ENCODE measurements around the gene WWTR1.

The WWTR1 gene

GRCh38 chr3:149621218-149622005 is 36.4 kb downstream of the WWTR1 start:
- no peak for DNase-seq (ENCODE audit: low spot score)

- no peak for DNase-seq (ENCODE audit: low spot score)
Measured at GRCh38 chr3:149620291-149621020, 37.4 kb downstream of the WWTR1 start.

GRCh38 chr3:149619136-149619535 is 38.7 kb downstream of the WWTR1 start:
- no peak for DNase-seq (ENCODE audit: low spot score)

DNA sequence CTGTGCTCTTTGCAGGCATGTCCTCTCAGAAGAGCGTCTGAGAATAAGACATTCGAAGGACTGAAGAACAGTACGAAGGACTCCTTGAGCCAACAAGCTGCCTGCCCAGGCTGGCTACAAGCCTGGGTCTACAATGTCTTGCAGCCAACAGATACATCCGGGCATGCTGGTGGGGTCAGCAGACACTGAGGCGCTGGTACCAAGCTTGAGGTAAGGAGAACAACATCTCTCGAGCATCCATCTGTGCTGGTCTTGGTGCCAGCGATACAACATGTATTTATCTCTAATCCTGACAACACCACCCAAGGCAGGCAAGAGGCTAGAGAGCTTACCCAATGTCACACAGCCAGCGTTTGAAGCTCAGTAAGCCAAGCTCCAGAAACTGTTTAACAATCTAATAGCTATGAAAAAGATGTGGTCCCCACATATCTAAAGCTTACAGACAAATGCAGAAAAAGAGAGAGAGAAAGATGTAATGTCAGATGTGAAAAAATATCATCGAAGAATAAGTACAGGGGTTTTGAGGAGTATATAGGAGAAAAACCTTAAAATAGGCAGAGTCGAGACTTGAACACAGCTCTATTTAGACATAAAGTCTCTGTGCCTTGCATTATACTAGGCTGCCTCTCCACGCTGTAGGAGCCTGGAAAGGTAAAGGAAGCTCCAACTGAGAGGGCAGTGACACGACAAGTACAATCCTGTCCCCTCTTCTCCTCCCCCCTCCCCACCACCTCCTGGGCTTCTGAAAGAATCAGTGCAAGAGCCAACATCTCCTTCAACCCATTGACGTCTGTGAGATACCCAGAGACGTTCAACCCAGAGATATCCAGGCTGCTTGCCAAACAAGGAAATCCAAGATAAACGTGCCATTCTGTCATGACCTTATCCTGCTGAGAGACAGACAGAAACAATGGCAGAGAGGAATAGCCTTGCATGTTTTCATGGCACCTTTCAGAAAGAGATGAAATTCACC is 39.4 kb downstream of the WWTR1 start:
- no peak for DNase-seq (ENCODE audit: low spot score)

DNA sequence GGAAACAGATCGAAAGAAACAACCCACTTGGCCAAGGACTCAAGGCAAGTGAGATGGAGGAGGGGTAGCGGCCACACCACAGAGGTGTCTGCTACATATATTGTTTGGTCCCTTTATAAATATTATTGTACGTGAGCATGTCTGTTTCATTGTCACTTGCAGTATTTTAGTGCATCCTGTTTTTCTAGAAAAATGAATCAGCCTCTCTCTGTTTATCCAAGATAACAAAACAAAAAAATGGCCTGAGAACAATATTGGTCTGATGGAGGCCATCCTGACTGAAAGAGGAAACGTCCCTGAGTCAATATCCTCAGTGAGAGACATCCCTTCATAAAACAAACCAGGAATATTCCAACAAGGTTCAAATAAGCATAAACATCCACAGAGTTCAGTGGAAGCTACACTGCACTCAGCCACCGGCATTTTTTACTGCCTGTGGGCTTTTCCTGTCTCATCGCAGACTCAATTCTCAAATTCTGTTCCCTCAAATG is 42.0 kb downstream of the WWTR1 start:
- no peak for DNase-seq (ENCODE audit: low spot score)

- no peak for DNase-seq (ENCODE audit: low spot score)
Measured at GRCh38 chr3:149613988-149614387, 43.8 kb downstream of the WWTR1 start.

GRCh38 chr3:149612456-149612855 is 45.4 kb downstream of the WWTR1 start:
- DNase-seq (ENCODE audit: low spot score) = no peak

DNA sequence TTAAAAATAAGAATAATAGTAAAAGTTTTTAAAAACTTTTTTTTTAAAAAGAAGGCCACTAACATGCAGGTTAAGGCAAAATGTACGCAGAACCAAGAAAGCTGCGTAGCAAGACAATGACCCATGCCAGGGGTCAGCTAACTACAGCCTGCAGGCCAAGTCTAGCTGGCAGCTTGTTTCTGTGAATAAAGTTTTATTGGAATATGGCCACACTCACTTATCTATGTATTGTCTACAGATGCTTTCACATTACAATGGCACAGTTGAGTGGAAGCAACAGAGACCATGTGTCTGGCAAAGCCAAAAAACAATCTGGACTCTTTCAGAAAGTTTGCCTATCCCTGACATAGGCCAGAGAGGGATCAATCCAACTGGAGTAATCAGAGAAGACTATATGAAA is 46.7 kb downstream of the WWTR1 start:
- no peak for DNase-seq (ENCODE audit: low spot score)

DNA sequence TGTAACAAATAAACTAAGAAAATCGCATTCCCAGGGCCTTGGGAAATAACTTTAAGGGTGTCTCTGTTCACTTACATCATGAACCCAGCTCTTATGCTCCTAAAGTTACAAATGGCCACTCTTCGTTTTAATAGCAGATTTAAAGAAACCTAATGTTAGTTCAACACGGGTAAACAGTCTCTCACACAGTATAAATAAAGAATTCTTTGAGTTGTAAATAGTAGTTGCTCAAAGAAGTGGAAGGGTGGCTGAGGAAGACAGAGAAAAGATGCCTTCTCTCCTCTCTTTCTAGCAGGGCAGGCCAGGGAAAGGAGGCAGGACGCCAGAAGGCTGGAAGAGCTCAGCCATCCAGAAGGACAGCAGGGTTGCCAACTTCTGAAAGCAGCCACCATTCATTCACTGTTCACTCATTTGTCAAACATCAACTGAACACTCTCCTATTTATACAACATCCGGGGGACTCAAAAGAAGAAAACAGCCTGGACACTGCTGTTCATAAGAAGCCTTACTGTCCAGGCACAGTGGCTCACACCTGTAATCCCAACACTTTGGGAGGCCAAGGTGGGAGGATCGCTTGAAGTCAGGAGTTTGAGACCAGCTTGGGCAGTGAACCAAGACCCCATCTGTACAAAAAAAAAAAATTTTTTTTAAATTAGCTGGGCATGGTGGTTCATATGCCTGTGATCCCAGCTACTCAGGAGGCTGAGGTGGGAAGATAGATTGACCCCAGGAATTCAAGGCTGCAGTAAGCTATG is 47.3 kb downstream of the WWTR1 start:
- no peak for DNase-seq (ENCODE audit: low spot score)

DNA sequence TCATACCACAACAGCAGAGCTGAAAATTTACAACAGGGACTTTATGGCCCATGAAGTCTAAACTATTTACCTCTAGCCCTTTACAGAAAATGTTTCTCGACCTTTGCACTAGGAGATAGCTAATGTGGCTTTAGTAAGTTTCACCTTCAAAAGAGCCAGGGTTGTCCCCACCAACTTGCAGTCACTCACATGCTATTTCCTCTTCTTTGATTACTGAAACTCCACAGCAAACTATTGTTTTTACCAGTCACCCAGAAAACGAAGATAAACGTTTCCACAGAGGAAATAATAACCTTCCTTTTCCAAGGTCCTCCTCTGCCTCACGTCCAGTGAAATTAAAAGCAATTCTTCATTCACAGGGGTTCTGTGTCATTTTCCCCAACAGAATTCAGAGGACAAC is 48.2 kb downstream of the WWTR1 start:
- DNase-seq (ENCODE audit: low spot score) = no peak

- no peak for DNase-seq (ENCODE audit: low spot score)
Measured at GRCh38 chr3:149608987-149609386, 48.8 kb downstream of the WWTR1 start.

DNA sequence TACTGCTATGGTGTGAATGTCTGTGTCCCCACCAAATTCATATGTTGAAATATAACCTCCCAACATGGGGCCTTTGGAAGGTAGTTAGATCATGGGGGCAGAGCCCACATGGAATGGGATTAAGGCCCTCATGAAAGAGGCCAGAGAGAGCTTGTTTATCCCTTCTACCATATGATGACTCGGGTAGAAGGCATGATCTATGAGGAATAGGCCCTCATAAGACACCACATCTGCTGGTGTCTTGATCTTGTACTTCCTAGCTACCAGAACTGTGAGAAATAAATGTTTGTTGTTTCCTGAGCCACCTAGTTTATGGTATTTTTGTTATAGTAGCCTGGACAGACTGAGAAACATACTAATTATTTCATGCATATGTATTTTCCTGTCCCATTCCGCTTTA is 51.9 kb downstream of the WWTR1 start:
- DNase-seq (ENCODE audit: low spot score) = no peak

DNA sequence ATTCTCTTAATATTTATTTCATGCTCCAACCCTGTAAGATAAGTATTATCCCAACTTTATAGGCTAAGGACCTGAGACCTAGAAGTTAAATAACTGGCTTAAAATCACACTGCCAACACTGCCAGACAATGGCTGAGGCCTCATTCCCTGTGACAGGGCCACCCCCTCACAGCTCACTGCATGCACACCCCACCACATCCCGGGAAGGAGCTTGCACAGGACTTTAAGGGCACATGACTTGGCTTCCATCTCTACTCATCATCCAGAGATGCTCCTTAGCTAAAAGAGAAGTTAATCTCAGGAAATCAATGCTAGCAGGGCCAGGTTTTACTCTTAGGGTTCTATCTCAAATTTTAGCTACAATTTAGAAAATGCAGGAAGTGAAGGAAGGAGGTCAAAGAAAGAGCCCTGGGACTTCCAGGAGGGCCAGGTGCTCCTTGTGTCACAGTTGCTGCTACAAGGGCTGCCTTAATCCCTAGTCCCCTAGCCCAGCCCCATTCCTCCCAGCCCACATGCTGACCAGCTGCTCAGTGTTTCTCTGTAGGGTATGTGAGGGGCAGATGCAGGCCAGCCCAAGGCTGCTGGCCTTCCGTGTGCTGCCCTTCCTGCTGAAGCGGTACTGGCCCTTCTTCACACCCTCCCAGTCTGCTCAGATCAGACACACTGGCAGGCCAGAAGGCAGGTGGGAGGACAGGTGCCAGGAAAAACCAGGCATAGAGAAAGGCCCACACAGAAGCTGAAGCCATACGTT is 53.5 kb downstream of the WWTR1 start:
- DNase-seq (ENCODE audit: low spot score) = no peak

DNA sequence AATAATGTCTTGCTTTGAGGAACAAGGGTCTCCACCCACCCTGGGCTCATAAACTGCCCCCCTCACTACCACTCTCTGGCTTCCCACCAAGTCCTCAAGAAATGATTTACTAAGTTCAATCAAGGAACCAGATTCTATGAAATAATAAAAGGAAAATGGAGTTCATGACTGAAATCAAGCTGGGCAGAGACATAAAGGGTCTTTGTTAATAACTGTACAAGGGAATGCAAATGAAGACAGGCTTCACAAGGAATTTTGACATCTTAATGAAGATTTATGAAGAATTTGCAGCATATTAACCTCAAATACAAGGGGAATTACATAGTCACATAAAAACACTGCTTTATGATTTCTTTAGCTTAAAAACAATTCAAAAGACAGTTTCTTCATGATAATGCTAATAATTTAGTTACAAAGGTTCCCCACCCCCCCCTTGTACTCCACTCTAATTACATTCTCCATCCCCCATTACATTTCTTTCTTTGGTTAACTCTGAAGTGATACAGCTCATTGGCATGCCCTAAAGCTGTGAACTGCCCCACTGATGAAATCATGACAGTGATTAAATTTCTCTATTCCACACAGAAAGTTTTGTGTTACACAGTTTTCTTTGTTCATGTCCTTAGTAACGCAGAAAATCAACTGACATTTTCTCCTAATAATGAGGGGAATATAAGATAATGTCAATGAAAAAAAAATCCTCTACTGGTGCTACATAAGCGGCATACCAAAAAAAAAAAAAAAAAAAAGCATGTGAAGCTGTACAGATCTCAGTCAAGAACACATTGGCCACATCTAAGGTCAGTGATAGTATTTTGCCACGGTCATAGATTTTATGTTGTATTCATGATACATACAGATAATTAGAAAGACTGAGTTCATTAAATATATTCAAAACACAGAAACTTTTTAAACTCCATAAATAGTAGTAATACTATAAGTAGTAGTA is 54.4 kb downstream of the WWTR1 start:
- DNase-seq (ENCODE audit: low spot score) = no peak

DNA sequence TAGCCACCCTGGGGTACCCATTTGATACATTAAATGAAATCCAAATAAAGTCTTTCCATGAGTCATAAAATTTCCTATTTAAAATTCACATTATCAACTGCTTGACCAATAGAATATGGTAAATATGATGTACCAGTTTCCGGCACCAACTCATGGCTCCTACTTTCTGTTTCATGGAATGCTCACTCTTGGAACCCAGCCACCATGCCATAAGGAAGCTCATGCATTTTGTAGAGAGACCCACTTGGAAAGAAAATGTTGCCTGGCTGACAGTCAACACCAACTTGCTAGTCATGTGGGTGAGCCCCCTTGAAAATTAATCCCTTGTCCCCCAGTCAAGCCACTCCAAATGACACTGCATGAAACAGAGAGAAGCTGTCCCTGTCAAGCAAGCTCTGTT is 57.2 kb downstream of the WWTR1 start:
- no peak for DNase-seq (ENCODE audit: low spot score)

- DNase-seq (ENCODE audit: low spot score) = no peak
Measured at GRCh38 chr3:149599236-149599635, 58.6 kb downstream of the WWTR1 start.

GRCh38 chr3:149596134-149596770 is 61.6 kb downstream of the WWTR1 start:
- DNase-seq (ENCODE audit: low spot score) = no peak

DNA sequence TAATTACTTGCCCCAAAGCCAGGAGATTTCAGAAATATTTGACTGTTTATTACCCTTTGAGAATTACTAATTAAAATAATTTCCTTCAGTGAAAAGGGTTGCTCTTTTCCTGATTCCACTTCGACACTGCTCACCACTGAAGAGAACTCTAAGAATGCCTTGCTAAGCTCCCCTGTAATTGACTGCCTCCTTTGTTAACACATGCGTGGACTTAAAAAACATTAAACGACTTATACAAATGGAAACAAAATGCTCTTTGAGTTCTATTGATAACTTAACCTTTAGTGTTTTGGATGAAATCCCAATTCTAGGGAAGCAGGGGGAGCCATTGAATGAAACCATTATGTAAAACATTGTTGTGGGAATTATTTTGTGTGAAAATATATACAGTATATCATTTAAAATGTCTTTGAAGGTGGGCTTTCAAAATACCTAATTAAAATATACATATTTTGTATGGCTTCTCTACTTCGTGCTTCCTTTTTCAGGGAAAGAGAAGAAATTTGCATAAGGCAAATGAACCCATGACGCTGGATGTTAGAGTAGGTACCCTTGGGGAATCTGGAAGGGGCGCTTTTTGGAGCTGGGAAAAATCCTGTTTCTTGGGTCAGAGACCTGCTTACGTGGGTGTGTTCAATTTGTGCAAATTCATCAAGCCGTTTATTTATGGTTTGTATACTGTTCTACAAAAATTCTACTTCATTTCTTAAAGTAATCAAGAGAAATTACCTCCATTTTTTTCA is 64.2 kb downstream of the WWTR1 start:
- no peak for DNase-seq (ENCODE audit: low spot score)
